Measurements from ENCODE around the gene CFAP99.

DNA sequence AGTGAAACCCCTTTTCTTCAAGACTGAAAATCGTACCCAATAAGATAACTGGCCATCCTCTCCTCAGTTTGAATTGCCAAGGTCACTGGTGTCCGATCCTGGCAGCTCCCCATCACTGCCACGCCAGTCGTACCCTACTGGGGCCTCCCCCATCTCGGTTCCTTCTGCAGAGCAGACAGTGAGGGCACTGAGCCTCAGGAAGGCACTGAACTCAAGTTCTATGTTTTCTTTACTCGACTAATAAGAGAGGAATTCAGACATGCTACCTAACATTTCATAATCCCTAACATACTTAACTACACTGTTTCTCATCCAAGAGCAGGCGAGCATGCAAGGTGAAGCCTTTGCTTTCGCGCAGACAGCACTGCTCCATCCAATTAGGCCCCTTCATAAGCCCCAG lies 23.7 kb upstream of the CFAP99 start:
- no peak for TF ChIP-seq ZNF565 (CRISPR knock-in tag; conservative IDR thresholded peaks at IDR 0.05; ENCODE audit: low read depth)
- no peak for TF ChIP-seq OSR1 (CRISPR knock-in tag; IDR thresholded peaks at IDR 0.05)
- TF ChIP-seq, protein P1, sequence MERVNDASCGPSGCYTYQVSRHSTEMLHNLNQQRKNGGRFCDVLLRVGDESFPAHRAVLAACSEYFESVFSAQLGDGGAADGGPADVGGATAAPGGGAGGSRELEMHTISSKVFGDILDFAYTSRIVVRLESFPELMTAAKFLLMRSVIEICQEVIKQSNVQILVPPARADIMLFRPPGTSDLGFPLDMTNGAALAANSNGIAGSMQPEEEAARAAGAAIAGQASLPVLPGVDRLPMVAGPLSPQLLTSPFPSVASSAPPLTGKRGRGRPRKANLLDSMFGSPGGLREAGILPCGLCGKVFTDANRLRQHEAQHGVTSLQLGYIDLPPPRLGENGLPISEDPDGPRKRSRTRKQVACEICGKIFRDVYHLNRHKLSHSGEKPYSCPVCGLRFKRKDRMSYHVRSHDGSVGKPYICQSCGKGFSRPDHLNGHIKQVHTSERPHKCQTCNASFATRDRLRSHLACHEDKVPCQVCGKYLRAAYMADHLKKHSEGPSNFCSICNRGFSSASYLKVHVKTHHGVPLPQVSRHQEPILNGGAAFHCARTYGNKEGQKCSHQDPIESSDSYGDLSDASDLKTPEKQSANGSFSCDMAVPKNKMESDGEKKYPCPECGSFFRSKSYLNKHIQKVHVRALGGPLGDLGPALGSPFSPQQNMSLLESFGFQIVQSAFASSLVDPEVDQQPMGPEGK (CRISPR knock-in tag; IDR thresholded peaks at IDR 0.05; ENCODE audit: borderline replicate concordance): no peak

Data from SK-N-SH treated with all-trans-retinoic acid at 6 μM for 48 hours (cell line).